SW 1271 (cell line): ENCODE results near the gene NIBAN1.
"Not testable (repeated sequence)": the region's sequence is repeated elsewhere in the genome, so short reads cannot be mapped to it uniquely, and the experiment has no call there.

Experiments
- DNase-seq, 2 experiments: peaks; one replicate each; lab custom pipeline; 2025; lab: John Stamatoyannopoulos, UW

The NIBAN1 gene

GRCh38 chr1:184974056-184974836 is at the start of gene NIBAN1:
Gene NIBAN1 (minus strand): TSS chr1:184974508. CDS start chr1:184974356, 152 bp downstream.
- DNase-seq, result peak in 1 of 2 experiments; percentile 59

GRCh38 chr1:185017966-185018365 is 43.7 kb upstream of the NIBAN1 start:
- no peak for DNase-seq

GRCh38 chr1:185017338-185017737 is 43.0 kb upstream of the NIBAN1 start:
- DNase-seq, result peak in 1 of 2 experiments; percentile 9

GRCh38 chr1:185016880-185017279 is 42.6 kb upstream of the NIBAN1 start:
- no peak for DNase-seq

GRCh38 chr1:185015631-185016030 is 41.3 kb upstream of the NIBAN1 start:
- DNase-seq, result no peak

- DNase-seq, result no peak
Measured at GRCh38 chr1:185014941-185015340, 40.6 kb upstream of the NIBAN1 start.

GRCh38 chr1:185010361-185010760 is 36.1 kb upstream of the NIBAN1 start:
- DNase-seq, result no peak

- DNase-seq, result no peak
Measured at GRCh38 chr1:185008838-185009237, 34.5 kb upstream of the NIBAN1 start.

GRCh38 chr1:185001312-185001880 is 27.1 kb upstream of the NIBAN1 start:
- DNase-seq, result not testable (repeated sequence)

- not testable (repeated sequence) for DNase-seq
Measured at GRCh38 chr1:184999974-185000373, 25.7 kb upstream of the NIBAN1 start.

- no peak for DNase-seq
Measured at GRCh38 chr1:184994301-184994700, 20.0 kb upstream of the NIBAN1 start.

- DNase-seq, result no peak
Measured at GRCh38 chr1:184992271-184992670, 18.0 kb upstream of the NIBAN1 start.

- DNase-seq, result no peak
Measured at GRCh38 chr1:184990204-184990603, 15.9 kb upstream of the NIBAN1 start.

GRCh38 chr1:184988506-184988905 is 14.2 kb upstream of the NIBAN1 start:
- no peak for DNase-seq

- DNase-seq, result no peak
Measured at GRCh38 chr1:184987696-184988095, 13.4 kb upstream of the NIBAN1 start.

- DNase-seq, result no peak
Measured at GRCh38 chr1:184986250-184986649, 11.9 kb upstream of the NIBAN1 start.

- DNase-seq, result peak in 1 of 2 experiments; percentile 61
Measured at GRCh38 chr1:184982002-184982954, 8.0 kb upstream of the NIBAN1 start.

GRCh38 chr1:184980726-184981125 is 6.4 kb upstream of the NIBAN1 start:
- no peak for DNase-seq

GRCh38 chr1:184975208-184975870 is 1.0 kb upstream of the NIBAN1 start:
- no peak for DNase-seq

GRCh38 chr1:184974837-184975115 is 468 bp upstream of the NIBAN1 start:
- no peak for DNase-seq

- peak in 1 of 2 experiments; percentile 7 for DNase-seq
Measured at GRCh38 chr1:184973272-184974055, 844 bp downstream of the NIBAN1 start.
